ENCODE data around the gene LRRC1.

The LRRC1 gene

GRCh38 chr6:53925891-53926290 is 131.1 kb downstream of the LRRC1 start:
- no peak for DNase-seq (ENCODE audit: low read depth)

- DNase-seq (ENCODE audit: low read depth), result no peak
These were observed 131.7 kb downstream of the LRRC1 start for GRCh38 chr6:53926505-53926904.

DNA sequence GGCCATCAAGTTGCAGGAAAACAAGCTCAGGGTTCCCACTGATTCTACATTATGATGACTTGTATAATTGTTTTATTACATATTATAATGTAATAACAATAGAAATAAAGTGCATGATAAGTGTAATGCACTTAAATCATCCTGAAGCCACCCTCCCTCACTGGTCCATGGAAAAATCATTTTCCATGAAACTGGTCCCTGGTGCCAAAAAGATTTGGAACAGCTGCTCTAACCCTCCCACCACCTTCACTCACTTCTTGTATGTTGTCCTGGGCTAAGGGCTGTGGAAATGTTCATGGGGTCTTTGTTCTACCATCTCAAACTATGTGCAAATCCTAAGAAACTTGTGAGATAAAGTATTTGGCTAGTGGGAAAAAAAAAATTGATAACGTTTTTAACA is 133.8 kb downstream of the LRRC1 start:
- DNase-seq (ENCODE audit: low read depth), result no peak

DNA sequence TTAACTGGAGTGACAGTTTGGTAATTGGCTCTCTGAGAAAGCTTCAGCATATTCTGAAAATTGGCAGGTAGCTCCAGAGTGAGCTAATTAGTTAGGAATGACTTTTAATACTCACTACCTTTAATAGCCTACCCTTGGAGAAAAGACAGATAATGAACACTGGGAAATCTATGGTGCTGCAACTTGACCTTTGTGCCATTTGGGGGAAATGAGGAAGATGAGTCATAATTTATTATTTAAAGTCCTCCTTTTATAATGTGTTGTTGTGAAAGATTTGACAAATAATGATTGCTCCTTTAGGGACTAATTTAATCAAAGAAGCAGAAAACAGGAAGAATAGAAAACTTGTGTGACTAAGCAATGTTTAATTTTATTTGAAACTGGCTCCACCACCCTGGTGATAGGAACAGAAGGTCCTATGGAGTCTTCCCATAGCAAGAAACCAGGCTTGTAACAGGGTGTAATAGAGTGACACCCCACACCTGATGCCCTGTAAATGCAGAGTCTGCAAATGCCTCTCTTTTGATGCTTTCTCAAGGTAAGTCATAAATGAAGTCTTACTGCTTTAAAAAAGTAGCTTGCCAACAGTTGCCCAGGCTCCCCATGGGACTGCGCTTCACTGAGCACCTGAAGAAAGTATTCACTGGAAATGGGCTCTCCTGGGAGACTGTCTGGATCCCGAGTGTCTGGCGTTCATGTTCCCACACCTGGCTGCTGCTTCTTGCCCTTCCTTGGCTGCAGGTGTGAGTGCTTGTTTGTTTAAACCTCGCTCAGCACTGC is 134.4 kb downstream of the LRRC1 start:
- no peak for DNase-seq (ENCODE audit: low read depth)

GRCh38 chr6:53929821-53930120 is 135.0 kb downstream of the LRRC1 start:
- no peak for DNase-seq (ENCODE audit: low read depth)

GRCh38 chr6:53930330-53930729 is 135.5 kb downstream of the LRRC1 start:
- no peak for DNase-seq (ENCODE audit: low read depth)

DNA sequence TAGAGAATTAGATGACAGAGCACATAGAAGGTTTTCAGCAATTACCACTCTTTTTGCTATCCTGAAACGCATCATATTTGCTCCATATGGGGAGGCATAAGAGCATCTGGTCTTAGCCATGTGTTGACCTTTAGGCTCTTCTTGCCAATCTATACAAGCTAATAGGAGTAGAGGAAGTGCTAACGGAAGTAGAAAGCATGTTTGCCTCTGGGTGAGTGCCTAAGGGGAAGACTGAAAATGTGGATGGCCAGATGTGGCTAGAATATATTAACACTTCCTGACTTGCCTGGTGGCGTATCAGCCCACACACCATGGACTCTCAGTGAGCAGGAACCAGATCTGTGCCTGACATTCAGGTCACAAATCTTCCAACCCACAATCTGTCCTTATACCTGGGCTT is 136.3 kb downstream of the LRRC1 start:
- DNase-seq (ENCODE audit: low read depth), result no peak

DNA sequence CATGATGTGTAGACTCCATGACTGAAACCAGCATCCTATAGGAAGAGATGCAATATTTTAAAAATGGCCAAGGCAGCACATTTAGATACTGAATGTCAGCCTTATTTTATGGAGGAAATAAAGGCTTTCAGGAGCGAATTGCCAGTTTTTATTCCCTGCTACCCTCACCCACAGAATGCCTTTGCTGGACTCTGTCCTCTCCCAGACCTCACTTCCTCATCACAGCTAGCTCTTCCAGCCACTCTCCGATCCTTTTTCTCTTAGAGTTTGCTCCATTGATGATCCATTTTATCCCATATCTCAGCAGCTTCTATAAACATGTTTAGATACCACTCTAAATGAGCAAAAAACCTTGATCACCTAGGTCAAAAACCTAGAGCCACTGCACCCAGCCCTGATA is 137.7 kb downstream of the LRRC1 start:
- DNase-seq (ENCODE audit: low read depth), result no peak

DNA sequence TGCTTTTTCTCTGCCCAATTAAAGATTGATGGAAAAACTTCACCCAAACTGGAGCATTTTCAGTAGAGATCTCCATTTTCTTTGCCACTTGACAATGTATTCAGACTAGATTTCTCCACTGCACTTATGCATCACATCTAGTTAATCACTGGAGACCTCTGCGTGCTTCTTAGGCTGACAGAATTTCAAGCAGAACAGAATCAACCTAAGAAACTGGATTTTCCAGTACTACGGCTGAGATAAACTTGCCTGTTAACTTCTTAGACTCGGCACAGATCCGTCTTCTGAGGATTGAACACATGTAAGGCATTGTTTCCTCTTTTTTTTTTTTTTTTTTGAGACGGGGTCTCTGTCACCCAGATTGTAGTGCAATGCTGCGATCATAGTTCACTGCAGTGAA is 139.2 kb downstream of the LRRC1 start:
- DNase-seq (ENCODE audit: low read depth), result no peak

DNA sequence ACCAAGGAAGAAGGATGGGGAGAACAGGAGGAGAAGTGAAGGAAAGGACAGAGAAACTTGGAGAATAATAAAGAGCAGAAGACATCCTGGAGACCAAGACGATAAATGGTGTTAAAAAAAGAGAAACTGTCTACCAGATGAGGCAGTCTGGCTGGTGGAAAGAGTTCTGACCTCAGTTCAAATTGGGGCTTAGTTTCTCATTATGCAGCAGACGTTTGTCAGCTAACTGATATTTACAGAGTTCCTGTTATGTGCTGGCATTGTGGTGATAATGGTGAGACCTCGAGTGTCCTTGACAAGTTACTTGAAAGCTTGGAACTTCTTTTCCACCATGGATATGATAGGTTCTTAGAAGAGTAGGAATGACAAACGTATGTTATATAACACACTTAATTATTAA is 142.7 kb downstream of the LRRC1 start:
- no peak for DNase-seq (ENCODE audit: low read depth)

GRCh38 chr6:53938810-53939209 is 144.0 kb downstream of the LRRC1 start:
- DNase-seq (ENCODE audit: low read depth), result no peak

DNA sequence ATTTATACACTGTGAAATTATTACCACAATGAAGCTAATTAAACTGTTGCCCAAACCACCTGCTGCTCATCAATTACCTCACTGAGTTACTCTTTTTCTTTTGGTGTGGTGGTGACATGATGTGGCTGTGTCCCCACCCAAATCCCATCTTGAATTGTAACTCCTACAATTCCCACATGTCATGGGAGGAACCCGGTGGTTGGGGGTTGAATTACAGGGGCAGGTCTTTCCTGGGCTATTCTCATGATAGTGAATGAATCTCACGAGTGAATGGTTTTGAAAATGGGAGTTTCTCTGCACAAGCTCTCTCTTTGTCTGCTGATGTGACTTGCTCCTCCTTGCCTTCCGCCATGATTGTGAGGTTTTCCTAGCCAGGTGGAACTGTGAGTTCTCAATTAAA is 145.0 kb downstream of the LRRC1 start:
- DNase-seq (ENCODE audit: low read depth), result no peak

GRCh38 chr6:53943395-53943794 is 148.6 kb downstream of the LRRC1 start:
- no peak for DNase-seq (ENCODE audit: low read depth)

DNA sequence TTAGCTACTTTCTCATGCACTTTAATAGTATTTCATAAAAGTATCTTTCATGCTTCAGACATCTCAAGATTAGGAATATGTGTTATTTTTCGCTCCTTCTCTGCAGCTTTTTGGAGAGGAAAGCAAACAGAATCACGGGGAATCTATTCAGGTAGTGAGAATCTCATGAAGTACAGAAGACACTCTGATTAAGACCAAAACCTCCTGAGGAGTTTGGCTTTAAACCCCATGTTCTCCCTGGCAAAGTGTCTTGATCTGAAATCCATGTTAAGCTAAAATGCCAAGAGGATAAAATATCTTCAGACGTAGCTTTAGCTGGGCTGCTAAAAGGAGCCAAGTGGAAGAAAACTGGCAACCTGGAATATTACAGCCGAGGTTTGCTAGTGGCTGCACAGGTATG is 149.3 kb downstream of the LRRC1 start:
- DNase-seq (ENCODE audit: low read depth), result no peak

DNA sequence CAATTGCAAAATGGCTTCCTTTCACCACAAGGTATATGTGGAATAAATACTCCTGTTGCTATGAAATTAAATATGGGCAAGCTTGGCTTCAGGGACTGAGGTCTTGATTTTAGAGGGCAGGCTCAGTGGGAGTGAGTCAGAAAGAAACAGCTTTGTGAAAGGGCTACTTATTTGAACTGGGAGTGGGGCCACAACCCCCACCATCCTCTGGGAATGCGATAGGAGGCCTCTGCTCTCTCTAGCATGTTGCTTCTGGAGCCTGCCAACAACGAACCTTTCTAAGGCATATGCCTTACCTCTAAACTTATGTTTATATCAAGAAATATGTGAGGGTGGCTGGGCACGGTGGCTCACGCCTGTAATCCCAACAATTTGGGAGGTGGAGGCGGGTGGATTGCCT is 149.7 kb downstream of the LRRC1 start:
- no peak for DNase-seq (ENCODE audit: low read depth)

DNA sequence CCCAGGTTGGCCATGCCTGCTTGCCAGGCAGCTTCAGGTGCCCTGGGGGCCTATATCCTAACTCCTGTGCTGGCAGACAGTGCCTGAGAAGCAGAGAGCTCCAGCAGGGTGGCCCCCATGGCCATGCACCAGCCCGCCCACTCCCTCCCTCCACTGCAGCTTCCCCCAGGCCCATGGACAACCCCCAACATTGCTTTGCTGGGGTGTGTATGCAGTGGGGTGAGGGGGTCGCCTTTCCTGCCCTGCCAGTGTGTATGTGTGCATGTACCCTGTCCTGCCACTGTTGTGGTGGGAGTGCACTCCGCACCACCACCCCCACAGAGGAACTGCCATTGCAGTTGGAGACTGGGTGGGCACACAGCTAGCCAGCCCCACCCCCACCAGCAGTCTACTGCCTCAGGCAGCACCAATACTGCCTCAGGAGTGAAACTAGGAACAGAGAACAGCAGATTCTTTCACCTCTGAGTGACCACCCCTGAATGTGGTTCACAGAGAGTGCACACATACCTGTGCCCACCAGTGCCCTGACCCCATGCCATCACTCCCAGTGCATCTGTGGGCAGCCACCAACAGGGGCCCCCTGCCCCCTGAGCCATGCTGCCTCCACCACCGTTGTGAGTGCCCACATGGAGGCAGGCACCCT is 151.1 kb downstream of the LRRC1 start:
- no peak for DNase-seq (ENCODE audit: low read depth)

DNA sequence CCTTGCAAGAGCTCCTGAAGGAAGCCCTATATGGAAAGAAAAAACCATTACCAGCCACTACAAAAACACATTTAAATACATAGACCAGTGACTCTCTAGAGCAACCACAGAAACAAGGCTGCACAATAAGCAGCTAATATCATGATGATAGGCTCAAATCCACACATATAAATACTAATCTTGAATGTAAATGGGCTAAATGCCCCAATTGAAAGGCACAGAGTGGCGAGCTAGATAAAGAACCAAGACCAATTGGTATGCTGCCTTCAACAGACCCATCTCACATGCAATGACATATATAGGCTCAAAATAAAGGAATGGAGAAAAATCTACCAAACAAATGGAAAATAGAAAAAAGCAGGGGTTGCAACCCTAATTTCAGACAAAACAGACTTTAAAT is 153.0 kb downstream of the LRRC1 start:
- DNase-seq (ENCODE audit: low read depth), result no peak

DNA sequence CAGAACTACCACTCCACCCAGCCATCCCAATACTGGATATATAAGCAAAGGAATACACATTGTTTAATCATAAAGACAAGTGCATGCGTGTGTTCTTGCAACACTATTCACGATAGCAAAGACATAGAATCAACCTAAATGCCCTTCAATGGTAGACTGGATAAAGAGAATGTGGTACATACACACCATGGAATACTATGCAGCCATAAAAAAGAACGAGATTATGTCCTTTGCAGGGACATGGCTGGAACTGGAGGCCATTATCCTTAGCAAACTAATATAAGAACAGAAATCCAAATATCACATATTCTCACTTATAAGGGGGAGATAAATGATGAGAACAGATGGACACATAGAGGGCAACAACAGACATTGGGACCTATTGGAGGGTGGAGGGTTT is 156.6 kb downstream of the LRRC1 start:
- no peak for DNase-seq (ENCODE audit: low read depth)

- DNase-seq (ENCODE audit: low read depth), result no peak
These were observed 161.4 kb downstream of the LRRC1 start for GRCh38 chr6:53956068-53956711.

- DNase-seq (ENCODE audit: low read depth), result no peak
These were observed 162.0 kb downstream of the LRRC1 start for GRCh38 chr6:53956804-53957203.

- DNase-seq (ENCODE audit: low read depth), result no peak
These were observed 164.9 kb downstream of the LRRC1 start for GRCh38 chr6:53959717-53960116.

DNA sequence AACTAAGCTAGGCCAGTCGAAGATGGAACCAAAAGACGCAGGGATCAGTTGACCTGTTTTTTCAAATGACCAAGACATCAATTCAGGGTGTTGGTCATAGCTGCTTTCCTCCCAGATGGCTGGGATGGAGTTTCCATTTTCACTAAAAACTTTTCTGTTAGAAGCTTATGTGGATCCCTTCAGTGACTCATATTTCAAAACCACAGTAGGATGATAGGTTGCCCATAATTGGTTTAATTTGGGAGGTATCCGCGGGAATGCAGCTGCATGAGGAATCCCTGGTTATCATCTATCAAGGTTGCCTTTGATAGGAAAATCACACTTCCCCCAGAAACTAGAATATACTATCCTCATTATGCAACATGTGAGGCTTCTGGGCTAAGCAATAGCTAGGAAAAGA is 165.5 kb downstream of the LRRC1 start:
- DNase-seq (ENCODE audit: low read depth), result no peak

DNA sequence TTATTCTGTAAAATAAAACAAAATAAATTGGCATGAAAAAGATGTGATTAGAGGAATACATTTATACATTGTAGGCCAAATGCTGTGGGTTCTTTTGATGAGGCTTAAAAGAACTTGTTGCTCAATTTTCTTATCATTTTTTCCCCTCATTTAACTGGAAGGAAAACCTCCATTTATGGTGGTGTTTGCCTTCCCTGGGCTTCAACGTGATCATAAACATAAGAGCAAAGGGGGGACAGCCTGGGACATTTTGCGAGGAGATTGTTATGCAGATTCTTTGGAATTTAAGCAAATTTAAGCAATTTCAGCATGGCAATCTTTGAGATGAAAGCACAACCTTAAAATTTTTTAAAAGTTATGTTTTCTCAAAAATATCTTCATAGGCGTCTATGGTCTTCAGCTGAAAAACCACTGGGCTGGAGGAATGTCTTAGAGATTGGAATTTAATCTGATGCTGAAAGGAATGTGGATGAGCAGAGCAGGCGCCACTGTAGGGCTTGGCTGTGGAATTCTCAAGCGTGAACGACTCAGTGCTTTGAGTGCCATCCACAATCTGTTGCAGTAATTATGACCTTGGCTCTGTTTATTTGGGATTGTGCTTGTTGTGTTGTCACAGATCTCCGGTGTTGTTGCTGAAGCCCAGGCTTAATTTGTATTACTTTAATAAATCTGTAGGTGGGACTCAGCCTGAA is 167.0 kb downstream of the LRRC1 start:
- DNase-seq (ENCODE audit: low read depth), result no peak
